PC-9 (cell line): ENCODE measurements around the gene CFAP70. TPM values are rescaled to one million over a fixed set of nuclear protein-coding genes. Genes with fewer than 3 reads are reported as not detected.

Source experiments
- BruUV-seq: library from RNA; stranded (reverse); fragments of 400-500 nt; replicated peaks from 2 replicates; lab custom pipeline; 2021; lab: Mats Ljungman, UMichigan
- CTCF ChIA-PET: fragments of 300-600 bp; sonication (Branson Sonifier 250); formaldehyde crosslinking; loops from one replicate; lab custom pipeline; 2022; ENCODE audit warnings: antibody characterized with exemption; lab: Charles Lee
- POLR2A ChIA-PET: fragments of 300-600 bp; sonication (Branson Sonifier 250); formaldehyde crosslinking; loops from one replicate; lab custom pipeline; 2022; ENCODE audit warnings: antibody characterized with exemption; ENCODE audit not compliant: unreplicated experiment; lab: Charles Lee
- DNase-seq, 2 experiments: peaks; one replicate each; pipeline versions ENCODE4 v3.0.0 to v3.0.0-alpha.2; 2015 to 2022; ENCODE audit warnings: mixed read lengths in 1 of 2
- H2AFZ ChIP-seq: fragments of 200-600 bp; sonication (generic); 2 replicates; pipeline ENCODE4 v1.8.1; 2017; ENCODE audit warnings: antibody characterized with exemption
- H3F3A ChIP-seq: fragments of 200-600 bp; sonication (generic); 2 replicates; pipeline ENCODE4 v1.8.1; 2017; ENCODE audit warnings: antibody characterized with exemption, mild to moderate bottlenecking, low read depth; ENCODE audit not compliant: insufficient read depth
- H3K27ac ChIP-seq: fragments of 200-600 bp; sonication (generic); 2 replicates; pipeline ENCODE4 v1.6.1; 2016; ENCODE audit warnings: mixed run types
- H3K27me3 ChIP-seq: fragments of 200-600 bp; sonication (generic); 2 replicates; pipeline ENCODE4 v1.6.1; 2016; ENCODE audit warnings: low read depth, mixed run types; ENCODE audit not compliant: insufficient read depth
- H3K36me3 ChIP-seq: fragments of 200-600 bp; sonication (generic); 2 replicates; pipeline ENCODE4 v1.6.1; 2016; ENCODE audit warnings: low read depth, mixed run types
- H3K4me1 ChIP-seq: fragments of 200-600 bp; sonication (generic); replicated peaks from 2 replicates; pipeline ENCODE4 v1.6.1; 2016; ENCODE audit warnings: mixed run types; ENCODE audit not compliant: insufficient read depth
- H3K4me2 ChIP-seq: fragments of 200-600 bp; sonication (generic); 2 replicates; pipeline ENCODE4 v1.6.1; 2017; ENCODE audit warnings: mixed run types
- H3K4me3 ChIP-seq: fragments of 200-600 bp; sonication (generic); 2 replicates; pipeline ENCODE4 v1.6.1; 2016; ENCODE audit warnings: mixed run types
- H3K79me2 ChIP-seq: fragments of 200-600 bp; sonication (generic); 2 replicates; pipeline ENCODE4 v1.6.1; 2017; ENCODE audit warnings: low read depth, mixed run types
- H3K9me2 ChIP-seq: fragments of 200-600 bp; sonication (generic); 2 replicates; pipeline ENCODE4 v1.8.1; 2017; ENCODE audit warnings: mild to moderate bottlenecking; ENCODE audit not compliant: insufficient read depth
- H3K9me3 ChIP-seq: fragments of 200-600 bp; sonication (generic); 2 replicates; pipeline ENCODE4 v1.8.1; 2016; ENCODE audit warnings: low read depth; ENCODE audit not compliant: insufficient read depth
- H4K20me1 ChIP-seq: fragments of 200-600 bp; sonication (generic); 2 replicates; pipeline ENCODE4 v1.8.1; 2017; ENCODE audit not compliant: insufficient read depth
- CTCF ChIP-seq: fragments of 200-600 bp; sonication (generic); conservative IDR thresholded peaks from 2 replicates; pipeline ENCODE4 v1.6.1; 2017; ENCODE audit warnings: mixed run types, antibody characterized with exemption, mild to moderate bottlenecking, moderate library complexity
- EZH2 ChIP-seq: fragments of 200-600 bp; sonication (generic); IDR thresholded peaks from 2 replicates; pipeline ENCODE4 v1.8.0; 2017; ENCODE audit warnings: antibody characterized with exemption, low read depth
- intact Hi-C: fragments of 100-400 bp; cut with micrococcal nuclease; formaldehyde crosslinking; loops from one replicate; pipeline ENCODE4 v1.10.0; 2022; ENCODE audit not compliant: unreplicated experiment
- total RNA-seq: library from RNA; stranded (reverse); gene quantifications from 2 replicates; pipeline ENCODE4 v1.2.3, GENCODE V29; 2021

Gene CFAP70
- total RNA-seq, 1 experiment from 2014 or later = 4.1 TPM

- Histone ChIP-seq H3K36me3 (peaks cover 53% of the 10 kb centered on the region), H3F3A (0 out of 2 replicates have a peak, but pooled peaks cover 4% of the 10 kb centered on the region), H3K27me3 (no peaks in the 10 kb centered on the region), H3K4me3 (no peak overlapping the region), H3K4me2 (no peak overlapping the region), H4K20me1 (peaks cover 19% of the 10 kb centered on the region; the same call in 1 of the 2 replicates), H3K79me2 (no peaks in the 10 kb centered on the region), H3K27ac (no peak overlapping the region), H3K9me2 (no peaks in the 10 kb centered on the region), H3K9me3 (no peaks in the 10 kb centered on the region), H2AFZ (no peak overlapping the region), H3K4me1 (no peaks in the 10 kb centered on the region)
- intact Hi-C loops = no loop called here
- DNase-seq = no peak
- no TSS peak for BruUV-seq
- TF ChIP-seq EZH2 (no peak), CTCF (no peak)
- POLR2A ChIA-PET = no interaction called here
- CTCF ChIA-PET = no interaction called here
These were observed 29.6 kb upstream of the CFAP70 start for GRCh38 chr10:73388228-73388627.

DNA sequence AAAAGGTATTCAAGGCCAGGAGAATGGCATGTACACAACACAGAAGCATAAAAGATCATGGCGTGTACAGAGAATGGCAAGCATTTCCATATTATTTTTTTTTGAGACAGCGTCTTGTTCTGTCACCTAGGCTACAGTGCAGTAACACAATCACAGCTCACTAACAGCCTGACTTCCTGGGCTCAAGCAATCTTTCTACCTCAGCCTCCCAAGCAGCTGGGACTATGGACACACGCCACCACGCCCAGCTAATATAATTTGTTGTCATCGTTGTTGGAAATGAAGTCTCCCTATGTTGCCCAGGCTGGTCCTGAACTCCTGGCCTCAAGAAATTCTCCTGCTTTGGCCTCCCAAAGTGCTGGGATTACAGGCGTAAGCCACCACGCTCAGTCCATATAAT, 27.9 kb upstream of the CFAP70 start:
- TF ChIP-seq EZH2 (no peak), CTCF (no peak)
- Histone ChIP-seq H3K9me2 (no peaks in the 10 kb centered on the region), H2AFZ (no peak overlapping the region), H3K27me3 (no peaks in the 10 kb centered on the region), H3K4me2 (no peak overlapping the region), H4K20me1 (peaks cover 19% of the 10 kb centered on the region; the same call in 1 of the 2 replicates), H3K27ac (no peak overlapping the region), H3K79me2 (no peaks in the 10 kb centered on the region), H3K9me3 (no peaks in the 10 kb centered on the region), H3K4me3 (no peak overlapping the region), H3F3A (0 out of 2 replicates have a peak, but pooled peaks cover 4% of the 10 kb centered on the region), H3K4me1 (no peaks in the 10 kb centered on the region), H3K36me3 (peaks cover 66% of the 10 kb centered on the region)
- ChIA-PET POLR2A (no interaction called here), CTCF (no interaction called here)
- BruUV-seq = no TSS peak
- DNase-seq = no peak
- intact Hi-C loops = no loop called here

DNA sequence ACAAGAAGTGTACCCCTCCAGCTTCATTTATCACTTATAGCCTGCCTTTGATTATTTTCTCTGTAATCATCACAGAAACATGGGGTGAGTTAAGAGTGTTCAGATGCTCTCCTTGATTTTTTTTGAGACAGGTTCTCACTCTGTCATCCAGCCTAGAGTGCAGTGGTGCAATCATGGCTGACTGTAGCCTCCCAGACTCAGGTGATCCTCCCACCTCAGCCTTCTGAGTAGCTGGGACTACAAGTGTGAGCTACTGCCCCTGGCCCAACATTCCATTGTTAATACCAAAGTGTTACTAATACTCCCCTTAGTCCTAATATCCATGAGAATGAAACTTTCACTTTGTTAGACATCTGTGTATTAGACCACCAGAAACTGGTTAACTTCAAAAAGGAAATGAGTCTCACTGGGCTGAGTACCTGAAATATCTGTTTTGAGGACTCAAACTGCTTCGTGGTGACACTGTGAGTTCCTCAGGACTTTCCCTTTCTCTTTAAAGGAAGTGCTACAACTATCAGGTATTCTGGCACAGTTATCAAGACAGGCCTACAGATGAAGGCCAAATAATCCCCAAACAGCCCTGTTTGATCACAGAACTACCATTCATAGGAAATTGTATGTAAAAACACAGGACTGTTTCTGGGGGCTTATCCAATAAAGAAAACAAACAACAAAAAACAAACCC, 20.5 kb upstream of the CFAP70 start:
- H3F3A ChIP-seq = peaks cover 17% of the 10 kb centered on the region

More for the DNA sequence above, 20.5 kb upstream of the CFAP70 start:
- no peak for DNase-seq
- Histone ChIP-seq H3K9me2 (no peaks in the 10 kb centered on the region), H3K27ac (no peak overlapping the region), H3K9me3 (no peaks in the 10 kb centered on the region), H3K36me3 (peaks cover 62% of the 10 kb centered on the region), H3K4me1 (no peaks in the 10 kb centered on the region), H3K27me3 (no peaks in the 10 kb centered on the region), H3K4me2 (no peak overlapping the region), H2AFZ (no peak overlapping the region), H3K79me2 (no peaks in the 10 kb centered on the region), H3K4me3 (no peak overlapping the region), H4K20me1 (no peaks in the 10 kb centered on the region)
- BruUV-seq = no TSS peak
- CTCF ChIA-PET = interaction anchor here (0.5 kb wide), 1 partner anchor 128 kb away, joined by 8 read pairs; no protein-coding TSS in a partner anchor
- intact Hi-C loops = no loop called here
- POLR2A ChIA-PET = no interaction called here
- TF ChIP-seq CTCF (no peak), EZH2 (no peak)
